ENCODE measurements around the gene AHR.
A peak's percentile ranks its signal among the peaks of the same experiment; 100 is the strongest.
"Not testable (repeated sequence)": the region's sequence is repeated elsewhere in the genome, so short reads cannot be mapped to it uniquely, and the experiment has no call there.

AHR gene

DNA sequence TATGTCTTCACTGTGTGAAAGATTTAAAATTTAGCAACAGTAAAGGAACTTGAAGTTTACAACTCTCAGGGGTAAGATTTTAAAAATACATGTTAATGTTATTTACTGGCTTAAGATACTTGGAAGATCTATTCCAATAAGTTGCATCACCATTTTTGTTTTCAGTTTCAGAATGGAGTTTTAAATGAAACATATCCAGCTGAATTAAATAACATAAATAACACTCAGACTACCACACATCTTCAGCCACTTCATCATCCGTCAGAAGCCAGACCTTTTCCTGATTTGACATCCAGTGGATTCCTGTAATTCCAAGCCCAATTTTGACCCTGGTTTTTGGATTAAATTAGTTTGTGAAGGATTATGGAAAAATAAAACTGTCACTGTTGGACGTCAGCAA, 44.3 kb downstream of the AHR start:
- DNase-seq = no peak

- DNase-seq = no peak
These were observed 48.9 kb downstream of the AHR start for GRCh38 chr7:17347401-17347800.

DNA sequence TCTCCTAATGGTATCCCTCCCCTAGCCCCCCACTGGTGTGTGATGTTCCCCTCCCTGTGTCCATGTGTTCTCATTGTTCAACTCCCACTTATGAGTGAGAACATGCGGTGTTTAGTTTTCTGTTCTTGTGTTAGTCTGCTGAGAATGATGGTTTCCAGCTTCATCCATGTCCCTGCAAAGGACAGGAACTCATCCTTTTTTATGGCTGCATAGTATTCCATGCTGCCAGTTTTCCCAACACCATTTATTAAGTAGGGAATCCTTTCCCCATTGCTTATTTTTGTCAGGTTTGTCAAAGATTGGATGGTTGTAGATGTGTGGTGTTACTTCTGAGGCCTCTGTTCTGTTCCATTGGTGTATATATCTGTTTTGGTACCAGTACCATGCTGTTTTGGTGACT, 50.5 kb downstream of the AHR start:
- DNase-seq = not testable (repeated sequence)

GRCh38 chr7:17350321-17350720, 51.9 kb downstream of the AHR start:
- DNase-seq = not testable (repeated sequence)

GRCh38 chr7:17353650-17354419, 55.4 kb downstream of the AHR start:
- not testable (repeated sequence) for DNase-seq

- no peak for DNase-seq
These were observed 56.0 kb downstream of the AHR start for GRCh38 chr7:17354473-17354872.

- DNase-seq = no peak
These were observed 56.6 kb downstream of the AHR start for GRCh38 chr7:17355050-17355449.

DNA sequence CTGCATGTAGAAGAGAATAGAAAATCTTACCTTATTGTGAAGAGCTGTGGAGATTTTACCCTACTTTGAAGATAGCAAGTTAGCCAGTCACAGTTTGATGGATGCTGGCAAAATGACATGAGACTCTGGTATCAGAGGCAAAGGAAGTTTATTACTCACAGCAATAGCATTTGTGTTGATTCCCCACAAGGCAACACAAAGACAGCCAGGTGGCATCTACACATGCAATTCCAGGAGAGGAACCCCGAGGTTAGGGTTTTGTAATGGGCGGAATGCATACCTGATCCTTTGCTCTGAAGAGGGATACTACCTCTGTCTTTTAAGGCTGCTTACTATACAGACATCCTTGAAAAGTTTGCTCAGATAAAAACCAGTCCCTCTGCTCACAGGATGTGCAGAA, 59.5 kb downstream of the AHR start:
- no peak for DNase-seq

DNA sequence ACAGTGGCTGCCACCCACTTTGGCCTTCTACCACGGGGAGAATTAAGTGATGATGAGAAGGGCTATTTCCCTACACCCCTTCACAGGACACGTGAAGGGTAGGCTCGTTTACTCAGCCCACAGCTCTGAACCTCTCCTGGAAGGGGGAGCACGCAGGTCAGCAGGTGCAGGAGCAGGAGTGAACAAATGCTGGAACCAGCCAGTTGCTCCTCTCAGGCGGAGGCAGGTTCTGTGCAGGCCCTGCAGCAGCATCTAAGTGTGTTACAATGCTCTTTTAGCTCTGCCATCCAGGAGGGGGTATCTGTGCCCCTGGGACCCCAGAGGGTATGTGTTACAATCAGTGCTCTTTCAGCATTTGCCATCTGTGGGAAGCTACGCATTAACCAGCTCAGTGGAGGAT, 61.2 kb downstream of the AHR start:
- no peak for DNase-seq

- no peak for DNase-seq
These were observed 64.1 kb downstream of the AHR start for GRCh38 chr7:17362439-17363105.

GRCh38 chr7:17364671-17365070, 66.2 kb downstream of the AHR start:
- DNase-seq = no peak

DNA sequence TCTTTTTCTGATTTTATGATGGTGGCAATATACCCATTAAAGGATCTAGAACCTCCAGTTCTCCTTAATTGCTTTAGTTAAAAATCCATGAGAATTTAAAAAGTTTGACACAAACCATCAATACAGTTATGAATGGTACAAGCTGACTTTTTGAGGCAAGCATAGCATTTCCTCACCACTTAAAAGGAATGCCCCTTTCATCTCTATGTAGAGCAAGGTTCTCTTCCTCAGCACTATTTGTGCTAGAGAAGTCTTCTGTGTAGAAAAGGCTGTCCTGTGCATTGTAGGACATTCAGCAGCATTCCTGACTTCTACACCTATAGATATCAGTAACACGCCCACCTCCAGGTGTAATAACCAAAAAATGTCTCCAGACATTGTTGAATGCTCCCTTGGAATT, 67.3 kb downstream of the AHR start:
- no peak for DNase-seq

- no peak for DNase-seq
These were observed 69.0 kb downstream of the AHR start for GRCh38 chr7:17367502-17367901.

- DNase-seq = no peak
These were observed 70.5 kb downstream of the AHR start for GRCh38 chr7:17368856-17369524.

DNA sequence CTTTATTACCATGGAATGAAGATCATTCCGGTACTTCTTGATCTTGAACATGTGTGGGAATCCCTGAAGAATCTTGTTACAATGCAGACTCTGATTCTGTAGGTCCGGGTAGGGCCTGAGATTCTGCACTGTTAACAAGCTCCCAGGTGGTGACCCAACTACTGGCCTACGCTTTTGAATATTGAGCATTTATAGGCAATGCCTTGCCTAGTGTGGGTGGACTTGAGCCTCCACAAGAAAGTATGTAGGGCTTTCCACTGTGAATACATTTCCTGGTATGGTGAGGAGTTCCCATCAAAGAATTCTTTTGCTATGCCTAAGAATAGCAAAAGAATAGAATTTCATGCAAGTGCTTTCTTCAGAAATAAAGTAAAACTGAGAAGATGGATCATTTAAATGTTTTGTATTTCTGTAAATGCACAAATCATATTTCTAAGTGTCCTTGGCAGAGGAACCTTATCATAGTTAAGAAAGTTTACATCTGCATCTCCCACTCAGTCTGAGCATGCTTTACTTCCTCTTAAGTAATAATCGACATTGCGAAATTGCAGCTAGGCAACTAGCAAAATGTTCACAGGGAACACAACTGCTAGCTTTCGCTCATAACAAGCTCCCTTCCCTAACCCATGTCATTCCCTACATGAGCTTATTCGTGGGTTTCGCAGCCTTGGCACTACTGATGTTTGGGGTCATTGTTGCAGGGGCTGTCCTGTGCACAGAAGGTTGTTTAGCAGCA, 71.4 kb downstream of the AHR start:
- DNase-seq = peak; percentile 77

- no peak for DNase-seq
These were observed 72.6 kb downstream of the AHR start for GRCh38 chr7:17370901-17371585.

GRCh38 chr7:17371671-17372524, 73.4 kb downstream of the AHR start:
- no peak for DNase-seq

DNA sequence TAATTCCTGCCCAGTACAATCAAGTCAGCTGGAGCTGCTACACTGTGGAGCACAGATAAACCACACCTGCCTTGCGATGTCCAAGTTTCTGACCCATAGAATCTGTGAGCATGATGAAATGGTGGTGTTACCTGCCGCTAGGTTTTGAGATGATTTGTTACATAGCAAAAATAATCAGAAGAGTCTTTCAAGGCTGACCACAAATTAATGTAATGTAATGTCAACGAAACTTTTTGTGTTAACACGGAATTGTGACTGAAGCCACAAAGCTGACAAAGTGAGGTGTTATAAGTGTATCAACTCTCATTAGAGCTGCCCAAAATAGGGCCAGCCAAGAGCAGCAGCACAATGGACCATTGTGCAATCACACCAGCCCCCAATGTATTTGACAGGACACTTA, 75.7 kb downstream of the AHR start:
- DNase-seq = no peak

DNA sequence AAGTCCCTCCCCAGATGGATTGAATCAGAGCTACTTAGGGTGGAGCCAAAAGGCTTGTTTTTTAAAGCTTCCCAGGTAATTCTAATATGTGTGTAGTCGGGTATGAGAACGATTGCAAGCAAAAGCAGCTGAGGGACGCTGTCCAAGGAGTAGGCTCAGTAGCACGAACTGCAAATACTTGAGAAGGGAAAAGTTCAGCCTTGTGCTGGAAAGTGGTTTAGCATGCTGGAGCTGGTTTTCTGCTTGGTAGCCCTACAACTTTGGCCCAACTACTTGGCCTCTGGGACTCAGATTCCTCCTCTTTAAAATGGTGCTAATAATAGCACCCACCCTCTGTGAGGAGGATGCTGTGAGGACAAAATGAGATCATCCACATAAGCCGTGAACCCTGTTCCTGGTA, 76.2 kb downstream of the AHR start:
- no peak for DNase-seq

GRCh38 chr7:17376595-17376994, 78.1 kb downstream of the AHR start:
- no peak for DNase-seq

DNA sequence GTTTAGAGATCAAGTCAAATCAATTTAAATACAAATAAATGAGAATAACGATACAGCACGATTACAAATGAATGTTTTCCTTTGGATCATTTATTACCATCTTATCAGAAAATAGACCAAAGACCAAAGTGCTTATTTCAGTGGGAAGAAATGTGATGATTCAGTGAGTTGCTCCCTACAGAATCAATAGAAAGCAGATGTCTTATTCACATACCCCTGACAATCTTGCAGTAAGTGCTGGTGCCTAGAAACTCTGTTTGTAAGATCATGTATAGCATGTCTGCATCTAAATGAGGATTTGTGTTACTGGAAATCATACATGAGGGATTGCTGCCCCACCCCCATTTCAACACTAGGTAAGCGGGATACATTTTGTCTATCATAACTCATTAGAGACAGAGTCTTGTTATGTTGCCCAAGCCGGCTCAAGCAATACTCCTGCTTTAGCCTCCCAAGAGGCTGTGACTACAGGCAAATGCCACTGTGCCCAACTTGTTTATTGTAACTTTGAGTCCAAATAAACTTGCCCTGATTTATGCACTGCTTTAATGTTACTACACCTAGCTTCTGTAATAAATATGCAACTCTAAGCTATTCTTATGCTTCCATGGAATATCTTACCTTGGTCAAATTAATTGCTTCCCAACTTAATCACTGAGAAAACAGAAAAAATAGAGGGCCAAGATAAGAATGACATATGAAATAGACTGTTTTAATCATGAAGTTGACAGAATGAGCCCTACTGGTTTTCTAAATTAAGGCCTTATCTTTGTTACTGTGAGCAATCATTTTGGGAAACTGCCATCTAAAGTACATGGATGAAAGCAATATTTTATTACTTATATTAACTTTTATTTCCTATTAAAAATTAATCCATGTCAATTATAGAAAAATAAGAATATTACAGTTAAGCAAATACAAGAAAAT, 82.5 kb downstream of the AHR start:
- no peak for DNase-seq

All from SIG-M5 (cell line).